A204.1 (cell line): ENCODE measurements around the gene C16orf95.

Source experiments
- FAIRE-seq: peaks from 2 replicates; lab custom pipeline; 2012; peaks lifted over from hg19 to GRCh38; lab: Jason Lieb, UNC

The C16orf95 gene

GRCh38 chr16:87332150-87332549, 15.0 kb upstream of the C16orf95 start:
- no peak for FAIRE-seq

GRCh38 chr16:87331241-87331801, 14.1 kb upstream of the C16orf95 start:
- no peak for FAIRE-seq

GRCh38 chr16:87330646-87331045, 13.5 kb upstream of the C16orf95 start:
- FAIRE-seq: no peak

GRCh38 chr16:87330257-87330624, 13.0 kb upstream of the C16orf95 start:
- no peak for FAIRE-seq

- FAIRE-seq: no peak
These were observed 12.5 kb upstream of the C16orf95 start for GRCh38 chr16:87329436-87330256.

- no peak for FAIRE-seq
These were observed 11.7 kb upstream of the C16orf95 start for GRCh38 chr16:87328846-87329245.

- FAIRE-seq: no peak
These were observed 10.8 kb upstream of the C16orf95 start for GRCh38 chr16:87327798-87328495.

GRCh38 chr16:87326151-87326571, 9.0 kb upstream of the C16orf95 start:
- FAIRE-seq: no peak

GRCh38 chr16:87325423-87325858, 8.2 kb upstream of the C16orf95 start:
- FAIRE-seq: no peak

- FAIRE-seq: no peak
These were observed 7.5 kb upstream of the C16orf95 start for GRCh38 chr16:87324411-87325275.

GRCh38 chr16:87323727-87324410, 6.7 kb upstream of the C16orf95 start:
- FAIRE-seq: no peak

GRCh38 chr16:87322833-87323726, 5.9 kb upstream of the C16orf95 start:
- no peak for FAIRE-seq

- no peak for FAIRE-seq
These were observed 5.2 kb upstream of the C16orf95 start for GRCh38 chr16:87322360-87322759.

GRCh38 chr16:87321336-87322107, 4.3 kb upstream of the C16orf95 start:
- FAIRE-seq: no peak

GRCh38 chr16:87320510-87321227, 3.5 kb upstream of the C16orf95 start:
- no peak for FAIRE-seq

GRCh38 chr16:87319997-87320491, 2.9 kb upstream of the C16orf95 start:
- no peak for FAIRE-seq

- no peak for FAIRE-seq
These were observed 1.8 kb upstream of the C16orf95 start for GRCh38 chr16:87319011-87319410.

GRCh38 chr16:87317750-87318644, 805 bp upstream of the C16orf95 start:
- no peak for FAIRE-seq
